Pancreas (tissue), 10 donors: ENCODE data around the gene MAML3. TPM values are rescaled to one million over a fixed set of nuclear protein-coding genes. Genes with fewer than 3 reads are reported as not detected.
A peak's percentile ranks its signal among the peaks of the same experiment; 100 is the strongest.

ENCODE experiments used
- ATAC-seq, 4 donors: fragments of 200-7000 bp; cut with Tn5 transposase; one replicate each; pipeline versions ENCODE4 v1.8.0 to v1.9.1; 2020; ENCODE audit warnings: mild to moderate bottlenecking in 4 of 4, moderate library complexity in 4 of 4
- DNase-seq, 6 donors: peaks; one replicate each; pipeline ENCODE4 v3.0.0-alpha.2; 2020
- FAIRE-seq: peaks from 2 replicates; lab custom pipeline; 2012; peaks lifted over from hg19 to GRCh38; lab: Jason Lieb, UNC
- H3K27ac ChIP-seq, 4 donors: fragments of 200-600 bp; sonication (generic); 1 replicate in 3 of 4; 2 replicates in 1 of 4; pipeline versions ENCODE4 v1.5.0 to v1.8.0; 2020
- H3K27me3 ChIP-seq, 4 donors: fragments of 200-600 bp; one replicate each; pipeline ENCODE4 v1.8.0; 2021
- H3K36me3 ChIP-seq, 3 donors: fragments of 200-600 bp; sonication (generic) in 1 of 3; one replicate each; pipeline versions ENCODE4 v1.5.0 to v1.8.0; 2020 to 2021
- H3K4me1 ChIP-seq, 3 donors: fragments of 200-600 bp; one replicate each; pipeline ENCODE4 v1.8.0; 2021
- H3K4me3 ChIP-seq, 4 donors: fragments of 200-600 bp; sonication (generic) in 2 of 4; one replicate each; pipeline versions ENCODE4 v1.5.0 to v1.8.0; 2020 to 2021
- H3K9me3 ChIP-seq, 4 donors: fragments of 200-600 bp; one replicate each; pipeline ENCODE4 v1.8.0; 2021
- WGBS, 2 donors: extraction: QIAGEN DNeasy Blood & Tissue Kit; methylation state at CpG; one replicate each; pipeline ENCODE4 v1.1.7; 2013; 5-methylcytosine and 5-hydroxymethylcytosine counted together
- intact Hi-C, 3 donors: fragments of 100-400 bp; cut with DNase I; formaldehyde crosslinking; loops; one replicate each; pipeline versions ENCODE4 v1.11.1 to v1.14.2; 2022
- polyA plus RNA-seq, 2 donors: library from polyadenylated mRNA; stranded (reverse); fragments of 200-250 nt; gene quantifications; one replicate each; pipeline ENCODE4 v1.2.3, GENCODE V29; 2013
- total RNA-seq, 6 donors: library from RNA; stranded (reverse); fragmentation: NEBNext Ultra II Directional in 4 of 6; extraction: Animal tissue kit (Norgen Biotek cat#: 25700) in 4 of 6; gene quantifications; one replicate each; pipeline versions ENCODE4 v1.2.1 to v1.2.4, GENCODE V29; 2021 to 2023
- TF ChIP-seq, protein P1 (sequence below), 4 donors: fragments of 200-600 bp; sonication (generic) in 3 of 4; IDR thresholded peaks; one replicate each; pipeline versions ENCODE4 v1.5.0 to v1.8.0; 2021; ENCODE audit warnings: antibody characterized with exemption in 4 of 4
- donor health status: healthy with polysubstance abuse.
- donor health status: DM: no; HTN: no; CAD: no; lungs with moderate emphysema.
- donor health status: DM: no; HTN: no; CAD: no.
- donor health status: control.
- donor health status: control.
- donor health status: Bipolar disorder and iron deficiency.
- donor health status: DM: yes; HTN: yes; CAD: no.
- donor health status: DM: no; HTN: no; CAD: no.
- donor health status: DM: no; HTN: no; CAD: no.
- donor health status: DM: yes; HTN: yes; CAD: no.

MAML3 gene
- total and polyA plus RNA-seq, 8 donors: 3.8 to 8.9 (median 5.9) TPM

- ATAC-seq (no peak), FAIRE-seq (no peak), DNase-seq (no peak)
- H3K27me3 ChIP-seq: no peaks in the 10 kb centered on the region
- H3K4me3 ChIP-seq: no peak overlapping the region
- TF ChIP-seq, protein P1, sequence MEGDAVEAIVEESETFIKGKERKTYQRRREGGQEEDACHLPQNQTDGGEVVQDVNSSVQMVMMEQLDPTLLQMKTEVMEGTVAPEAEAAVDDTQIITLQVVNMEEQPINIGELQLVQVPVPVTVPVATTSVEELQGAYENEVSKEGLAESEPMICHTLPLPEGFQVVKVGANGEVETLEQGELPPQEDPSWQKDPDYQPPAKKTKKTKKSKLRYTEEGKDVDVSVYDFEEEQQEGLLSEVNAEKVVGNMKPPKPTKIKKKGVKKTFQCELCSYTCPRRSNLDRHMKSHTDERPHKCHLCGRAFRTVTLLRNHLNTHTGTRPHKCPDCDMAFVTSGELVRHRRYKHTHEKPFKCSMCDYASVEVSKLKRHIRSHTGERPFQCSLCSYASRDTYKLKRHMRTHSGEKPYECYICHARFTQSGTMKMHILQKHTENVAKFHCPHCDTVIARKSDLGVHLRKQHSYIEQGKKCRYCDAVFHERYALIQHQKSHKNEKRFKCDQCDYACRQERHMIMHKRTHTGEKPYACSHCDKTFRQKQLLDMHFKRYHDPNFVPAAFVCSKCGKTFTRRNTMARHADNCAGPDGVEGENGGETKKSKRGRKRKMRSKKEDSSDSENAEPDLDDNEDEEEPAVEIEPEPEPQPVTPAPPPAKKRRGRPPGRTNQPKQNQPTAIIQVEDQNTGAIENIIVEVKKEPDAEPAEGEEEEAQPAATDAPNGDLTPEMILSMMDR (IDR thresholded peaks at IDR 0.05): no peak
- intact Hi-C loops: no loop called here
- no peak overlapping the region for H3K27ac ChIP-seq
- 91 to 96% methylated on average over 2 of the region's 2 CpGs for WGBS, 2 donors
- no peaks in the 10 kb centered on the region for H3K36me3 ChIP-seq
- no peaks in the 10 kb centered on the region for H3K4me1 ChIP-seq
- no peaks in the 10 kb centered on the region for H3K9me3 ChIP-seq
These were observed 26.6 kb downstream of the MAML3 start for GRCh38 chr4:140127422-140127821.

DNA sequence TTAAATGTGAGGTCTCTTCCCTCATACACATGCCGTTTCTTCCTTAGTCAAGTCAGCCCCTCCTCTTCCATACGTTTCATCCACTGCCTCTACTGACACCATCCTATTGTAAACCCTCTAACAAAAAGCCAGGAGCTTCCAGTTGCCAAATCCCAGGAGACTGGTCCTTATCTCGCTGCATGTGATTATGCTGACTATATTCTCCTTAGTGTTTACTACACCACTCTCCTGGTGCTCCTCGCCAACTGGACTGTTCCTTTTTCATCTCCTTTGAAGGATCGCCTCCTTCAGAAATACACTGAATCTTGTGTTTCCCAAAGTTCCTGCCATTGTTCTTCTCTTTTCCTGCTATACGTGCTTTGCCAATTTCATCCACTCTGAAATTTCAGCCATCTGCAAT, 27.7 kb downstream of the MAML3 start:
- FAIRE-seq (no peak), ATAC-seq (no peak), DNase-seq (no peak)
- H3K27me3 ChIP-seq: no peaks in the 10 kb centered on the region
- H3K9me3 ChIP-seq: no peaks in the 10 kb centered on the region
- no peak overlapping the region for H3K27ac ChIP-seq
- no peak overlapping the region for H3K4me3 ChIP-seq
- H3K4me1 ChIP-seq: peaks cover 0 to 2% (median 0%) of the 10 kb centered on the region in 3 donors
- H3K36me3 ChIP-seq: no peaks in the 10 kb centered on the region
- TF ChIP-seq, protein P1 (IDR thresholded peaks at IDR 0.05): no peak
- intact Hi-C loops: no loop called here
- 91 to 94% methylated on average over 6 of the region's 6 CpGs for WGBS, 2 donors

DNA sequence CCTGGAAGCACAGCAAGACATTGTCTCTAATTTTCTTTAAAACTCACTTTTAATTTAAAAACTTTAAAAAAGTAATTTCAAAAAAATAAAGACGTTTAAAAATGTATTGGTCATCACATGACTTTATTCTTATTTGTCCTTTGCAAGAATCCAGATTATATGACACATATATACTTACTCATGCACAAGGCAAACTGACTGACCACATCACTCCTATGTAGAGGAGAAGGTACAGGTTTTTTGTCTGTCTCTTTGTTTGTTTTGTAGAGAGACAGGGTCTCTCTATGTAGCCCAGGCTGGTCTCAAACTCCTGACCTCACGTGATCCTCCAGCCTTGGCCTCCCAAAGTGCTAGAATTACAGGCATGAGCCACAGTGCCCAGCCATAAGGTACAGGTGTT, 28.6 kb downstream of the MAML3 start:
- ATAC-seq: no peak
- Histone ChIP-seq H3K4me1 (peaks cover 0 to 6% (median 0%) of the 10 kb centered on the region in 3 donors), H3K9me3 (no peaks in the 10 kb centered on the region), H3K27me3 (no peaks in the 10 kb centered on the region), H3K36me3 (no peaks in the 10 kb centered on the region), H3K4me3 (no peak overlapping the region), H3K27ac (no peak overlapping the region)
- TF ChIP-seq, protein P1 (IDR thresholded peaks at IDR 0.05): no peak
- 76 to 77% methylated on average over 2 of the region's 2 CpGs for WGBS, 2 donors
- intact Hi-C loops: no loop called here
- FAIRE-seq: no peak
- no peak for DNase-seq

GRCh38 chr4:140123666-140124377, 30.2 kb downstream of the MAML3 start:
- intact Hi-C loops: no loop called here
- 86 to 90% methylated on average over 8 of the region's 8 CpGs for WGBS, 2 donors
- no peak for ATAC-seq
- no peaks in the 10 kb centered on the region for H3K27me3 ChIP-seq
- peaks cover 0 to 6% (median 0%) of the 10 kb centered on the region in 3 donors for H3K4me1 ChIP-seq
- no peaks in the 10 kb centered on the region for H3K9me3 ChIP-seq
- H3K4me3 ChIP-seq: no peak overlapping the region
- TF ChIP-seq, protein P1 (IDR thresholded peaks at IDR 0.05): no peak
- no peak for DNase-seq
- no peak overlapping the region for H3K27ac ChIP-seq
- H3K36me3 ChIP-seq: no peaks in the 10 kb centered on the region
- FAIRE-seq: no peak

GRCh38 chr4:140122891-140123290, 31.1 kb downstream of the MAML3 start:
- intact Hi-C loops: no loop called here
- Histone ChIP-seq H3K9me3 (no peaks in the 10 kb centered on the region), H3K36me3 (no peaks in the 10 kb centered on the region), H3K4me1 (peaks cover 0 to 6% (median 0%) of the 10 kb centered on the region in 3 donors), H3K27ac (no peak overlapping the region), H3K4me3 (no peak overlapping the region), H3K27me3 (no peaks in the 10 kb centered on the region)
- ATAC-seq: no peak
- 32 to 41% methylated on average over 1 of the region's 1 CpG for WGBS, 2 donors
- DNase-seq: no peak
- TF ChIP-seq, protein P1 (IDR thresholded peaks at IDR 0.05): no peak
- peak; percentile 61 for FAIRE-seq
